Panc1 (cell line): ENCODE measurements around the gene FAM50A. TPM values are rescaled to one million over a fixed set of nuclear protein-coding genes. Genes with fewer than 3 reads are reported as not detected.

Source experiments
- ATAC-seq: fragments of 200-7000 bp; cut with Tn5 transposase; 2 replicates; pipeline ENCODE4 v1.9.1; 2020; ENCODE audit warnings: mild to moderate bottlenecking, moderate library complexity
- BruUV-seq: library from RNA; stranded (reverse); fragments of 400-500 nt; replicated peaks from 2 replicates; lab custom pipeline; 2021; lab: Mats Ljungman, UMichigan
- CTCF ChIA-PET: fragments of 300-600 bp; sonication (Branson Sonifier 250); formaldehyde crosslinking; loops from one replicate; lab custom pipeline; 2022; ENCODE audit warnings: antibody characterized with exemption; lab: Charles Lee
- POLR2A ChIA-PET: fragments of 300-600 bp; sonication (Branson Sonifier 250); formaldehyde crosslinking; loops from one replicate; lab custom pipeline; 2022; ENCODE audit warnings: antibody characterized with exemption; lab: Charles Lee
- DNase-seq: peaks from one replicate; pipeline ENCODE4 v3.0.0-alpha.2; 2010; ENCODE audit warnings: low read depth, low spot score
- H3K27ac ChIP-seq: 2 replicates; pipeline ENCODE4 v1.5.1; 2011; ENCODE audit warnings: mild to moderate bottlenecking, low read length, inconsistent platforms
- H3K27me3 ChIP-seq: fragments of 200-500 bp; sonication (Bioruptor generic); 2 replicates; pipeline ENCODE4 v1.6.0; 2014; ENCODE audit warnings: low read length, inconsistent platforms; ENCODE audit not compliant: control insufficient read depth, insufficient read depth
- H3K36me3 ChIP-seq: fragments of 200-500 bp; sonication (Bioruptor generic); 2 replicates; pipeline ENCODE4 v1.5.1; 2014; ENCODE audit warnings: inconsistent platforms, mild to moderate bottlenecking, low read length, moderate library complexity; ENCODE audit not compliant: control insufficient read depth, insufficient read depth
- H3K4me1 ChIP-seq: 2 replicates; pipeline ENCODE4 v1.5.1; 2011; ENCODE audit warnings: inconsistent platforms, mild to moderate bottlenecking, low read length, moderate library complexity; ENCODE audit not compliant: control insufficient read depth, insufficient read depth
- H3K4me3 ChIP-seq, 2 experiments: 2 replicates each; pipeline ENCODE4 v1.5.1; 2011 to 2012; ENCODE audit warnings: low read depth in 2 of 2, low read length in 2 of 2, mild to moderate bottlenecking in 2 of 2, inconsistent platforms in 1 of 2, moderate library complexity in 1 of 2
- H3K9me3 ChIP-seq: fragments of 200-500 bp; sonication (Bioruptor generic); 2 replicates; pipeline ENCODE4 v1.5.1; 2014; ENCODE audit warnings: low read depth, mild to moderate bottlenecking, inconsistent platforms, low read length, moderate library complexity; ENCODE audit not compliant: control insufficient read depth, insufficient read depth
- POLR2AphosphoS5 ChIP-seq: IDR thresholded peaks from 2 replicates; pipeline ENCODE4 v1.6.1; 2012; ENCODE audit warnings: mild to moderate bottlenecking, low read depth, low read length, moderate library complexity
- REST ChIP-seq, 2 experiments: IDR thresholded peaks; 2 replicates each; pipeline ENCODE4 v1.6.1; 2011 to 2012; ENCODE audit warnings: low read depth in 2 of 2, control low read depth in 1 of 2, low read length in 1 of 2, mild to moderate bottlenecking in 1 of 2, moderate library complexity in 1 of 2; ENCODE audit not compliant: insufficient read depth in 1 of 2
- SIN3A ChIP-seq: IDR thresholded peaks from 2 replicates; pipeline ENCODE4 v1.6.1; 2012; ENCODE audit warnings: low read depth, mild to moderate bottlenecking, low read length, moderate library complexity, borderline replicate concordance; ENCODE audit not compliant: insufficient read depth
- TCF7L2 ChIP-seq: IDR thresholded peaks from 2 replicates; pipeline ENCODE4 v1.6.1; 2011; ENCODE audit warnings: mild to moderate bottlenecking, low read depth, low read length, inconsistent platforms
- in situ Hi-C: cut with HindIII; loops from 2 replicates; pipeline ENCODE4 v1.10.0; 2016; ENCODE audit warnings: low sequenced_read_pairs, low pct_unique_long_range_greater_than_20kb
- intact Hi-C: fragments of 100-400 bp; cut with micrococcal nuclease; formaldehyde crosslinking; loops from one replicate; pipeline ENCODE4 v1.10.0; 2022; ENCODE audit not compliant: unreplicated experiment
- total RNA-seq: library from RNA; stranded (reverse); gene quantifications from one replicate; pipeline ENCODE4 v1.2.1, GENCODE V29; 2021; ENCODE audit not compliant: unreplicated experiment
- TF ChIP-seq, protein P1 (sequence below): fragments of 450-650 bp; IDR thresholded peaks from 2 replicates; pipeline ENCODE4 v1.5.1; 2017; ENCODE audit warnings: mild to moderate bottlenecking

FAM50A gene
- total RNA-seq, 1 experiment from 2014 or later, result 225 TPM

DNA sequence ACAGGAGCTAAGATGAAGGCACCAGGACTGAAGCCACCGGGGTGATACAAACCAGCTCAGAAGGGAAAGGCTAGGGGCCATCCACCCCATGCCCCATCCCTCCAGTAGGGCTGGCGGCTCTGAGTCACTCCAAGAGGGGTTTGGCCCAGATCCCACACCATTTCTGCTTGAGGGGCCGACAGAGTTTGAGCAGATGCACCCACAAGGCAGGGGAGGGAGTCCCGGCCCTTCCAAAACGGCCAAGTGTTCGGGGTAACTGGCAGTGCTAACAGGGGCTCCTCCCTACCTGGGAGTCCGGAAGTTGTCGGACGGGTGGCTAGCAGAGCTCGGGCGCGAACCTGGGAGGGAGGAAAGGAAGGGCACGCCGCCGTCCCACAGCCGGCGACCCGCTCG is 46.1 kb downstream of the FAM50A start:
- BruUV-seq, result no TSS peak
- Histone ChIP-seq H3K27ac (peak overlapping the region; percentile 82), H3K4me3 (peak overlapping the region; percentile 60 to 72), H3K9me3 (no peaks in the 10 kb centered on the region), H3K27me3 (no peaks in the 10 kb centered on the region), H3K4me1 (peaks cover 23% of the 10 kb centered on the region), H3K36me3 (no peaks in the 10 kb centered on the region)
- CTCF ChIA-PET, result interaction anchor here (0.6 to 0.9 kb wide), 4 partner anchors 13 to 117 kb away, joined by 3 to 11 read pairs (median 3); no protein-coding TSS in a partner anchor
- TF ChIP-seq TCF7L2 (no peak), POLR2AphosphoS5 (no peak), REST (IDR thresholded peaks at IDR 0.05; ENCODE audit: insufficient read depth in 1 of 2, low read depth in 2 of 2, low read length in 1 of 2) (no peak), SIN3A (no peak)
- TF ChIP-seq, protein P1, sequence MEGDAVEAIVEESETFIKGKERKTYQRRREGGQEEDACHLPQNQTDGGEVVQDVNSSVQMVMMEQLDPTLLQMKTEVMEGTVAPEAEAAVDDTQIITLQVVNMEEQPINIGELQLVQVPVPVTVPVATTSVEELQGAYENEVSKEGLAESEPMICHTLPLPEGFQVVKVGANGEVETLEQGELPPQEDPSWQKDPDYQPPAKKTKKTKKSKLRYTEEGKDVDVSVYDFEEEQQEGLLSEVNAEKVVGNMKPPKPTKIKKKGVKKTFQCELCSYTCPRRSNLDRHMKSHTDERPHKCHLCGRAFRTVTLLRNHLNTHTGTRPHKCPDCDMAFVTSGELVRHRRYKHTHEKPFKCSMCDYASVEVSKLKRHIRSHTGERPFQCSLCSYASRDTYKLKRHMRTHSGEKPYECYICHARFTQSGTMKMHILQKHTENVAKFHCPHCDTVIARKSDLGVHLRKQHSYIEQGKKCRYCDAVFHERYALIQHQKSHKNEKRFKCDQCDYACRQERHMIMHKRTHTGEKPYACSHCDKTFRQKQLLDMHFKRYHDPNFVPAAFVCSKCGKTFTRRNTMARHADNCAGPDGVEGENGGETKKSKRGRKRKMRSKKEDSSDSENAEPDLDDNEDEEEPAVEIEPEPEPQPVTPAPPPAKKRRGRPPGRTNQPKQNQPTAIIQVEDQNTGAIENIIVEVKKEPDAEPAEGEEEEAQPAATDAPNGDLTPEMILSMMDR, result no peak
- ATAC-seq (peak; percentile 8), DNase-seq (no peak)
- intact Hi-C loops, result no loop called here
- POLR2A ChIA-PET, result interaction anchor here (0.7 kb wide), 1 partner anchor 42 kb away, joined by 4 read pairs; no protein-coding TSS in a partner anchor
- in situ Hi-C loops, result no loop called here

DNA sequence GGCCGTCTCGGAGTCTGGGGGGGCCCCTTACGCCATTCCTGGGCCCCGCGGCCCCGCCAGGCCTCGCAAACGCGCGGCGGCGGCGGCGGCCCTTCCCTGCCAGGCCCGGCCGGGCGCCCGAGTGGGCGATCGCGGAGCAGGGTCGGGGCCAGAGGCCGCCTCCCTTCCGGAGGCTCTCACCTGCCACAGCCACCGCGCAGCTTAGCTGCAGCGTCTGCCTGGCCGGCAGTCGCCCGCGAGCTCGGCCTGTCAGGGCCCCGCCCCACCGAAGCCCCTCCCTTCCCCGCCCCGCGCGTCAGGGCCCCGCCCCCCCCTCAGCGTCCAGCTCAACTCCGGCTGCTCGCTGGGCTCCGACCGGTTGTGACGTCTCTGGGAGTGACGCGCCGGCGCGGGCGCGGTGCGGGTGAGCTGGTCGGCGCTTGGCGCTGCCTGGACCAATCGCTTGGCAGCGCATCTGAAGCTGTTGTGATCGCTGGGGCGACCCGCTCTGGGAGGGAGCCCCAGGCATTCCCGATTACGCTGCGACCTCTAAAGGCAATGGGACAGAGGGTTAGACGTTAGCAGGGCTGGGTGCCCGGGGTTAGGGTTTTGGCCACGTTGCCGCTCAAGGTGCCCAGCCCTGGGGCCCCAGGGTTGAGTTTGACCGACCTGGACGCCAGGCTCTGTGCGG is 46.6 kb downstream of the FAM50A start, which contains the start of gene SLC10A3:
TSS of gene SLC10A3 (minus strand) at position 216 of the 670 bp plus-strand sequence. CDS start 1,689 bp downstream, outside the sequence.
- Histone ChIP-seq H3K27ac (peak within 1 kb of the TSS; percentile 89), H3K27me3 (no peaks in the 10 kb centered on the region), H3K36me3 (no peaks in the 10 kb centered on the region), H3K4me1 (peaks cover 18% of the 10 kb centered on the region), H3K9me3 (no peaks in the 10 kb centered on the region), H3K4me3 (peak within 1 kb of the TSS; percentile 72 to 89)
- no TSS peak for BruUV-seq
- ChIA-PET POLR2A (interaction anchor here (0.7 kb wide), 3 partner anchors 41 to 121 kb away, joined by 4 to 9 read pairs (median 8); no protein-coding TSS in a partner anchor), CTCF (interaction anchor here (0.6 to 0.9 kb wide), 3 partner anchors 13 to 81 kb away, joined by 3 to 11 read pairs (median 3); no protein-coding TSS in a partner anchor)
- in situ Hi-C loops, result no loop called here
- DNase-seq, result peak; percentile 79
- intact Hi-C loops, result no loop called here
- TF ChIP-seq SIN3A (0 out of 2 replicates have a peak, but pooled peaks have one; percentile 60), POLR2AphosphoS5 (peak; percentile 83)
- TF ChIP-seq, protein P1, result no peak
- peak; percentile 92 for ATAC-seq
